ENCODE results near the gene GUCD1.

GRCh38 chr22:24498824-24499223, 56.1 kb downstream of the GUCD1 start:
- TF ChIP-seq CTCF (conservative IDR thresholded peaks at IDR 0.05; ENCODE audit: low read length) (no peak), EZH2phosphoT487 (IDR thresholded peaks at IDR 0.05; ENCODE audit: borderline replicate concordance, low read depth, low read length) (no peak)

Measured in OCI-LY7 (cell line).